Activated CD4-positive, alpha-beta T cell treated with anti-CD3 and anti-CD28 coated beads, Interleukin-2, Interleukin-6, amounts not matched to agents 100 ng/mL and 50 ng/mL, durations not matched to agents 16 hours and 8 hours (primary cell): ENCODE data around the gene FHOD3.

Experiments
- DNase-seq: peaks from one replicate; pipeline ENCODE4 v3.0.0-alpha.2; 2020

The FHOD3 gene

GRCh38 chr18:36643061-36643460 lies 345.5 kb downstream of the FHOD3 start:
- DNase-seq = no peak

- DNase-seq = no peak
Observed at GRCh38 chr18:36648803-36649202, 351.3 kb downstream of the FHOD3 start.

DNA sequence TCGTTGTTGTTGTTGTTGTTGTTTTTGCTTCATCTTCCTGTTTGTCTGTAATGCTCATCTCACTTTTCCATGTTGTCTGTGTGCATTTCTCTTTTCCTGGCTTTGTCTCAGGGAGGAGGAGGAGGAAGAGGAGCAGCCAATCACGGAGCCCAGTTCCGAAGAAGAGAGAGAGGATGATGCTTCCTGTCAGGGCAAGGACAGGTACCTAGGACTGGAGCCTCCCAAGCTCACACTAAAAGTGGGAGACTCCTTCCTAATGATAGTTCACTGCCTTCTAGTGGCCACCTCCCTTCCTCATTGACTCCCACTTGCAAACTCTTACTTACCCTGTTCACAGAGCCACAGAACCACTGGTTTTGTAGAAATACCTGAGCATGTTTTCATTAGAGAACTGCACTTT lies 351.7 kb downstream of the FHOD3 start:
- no peak for DNase-seq

DNA sequence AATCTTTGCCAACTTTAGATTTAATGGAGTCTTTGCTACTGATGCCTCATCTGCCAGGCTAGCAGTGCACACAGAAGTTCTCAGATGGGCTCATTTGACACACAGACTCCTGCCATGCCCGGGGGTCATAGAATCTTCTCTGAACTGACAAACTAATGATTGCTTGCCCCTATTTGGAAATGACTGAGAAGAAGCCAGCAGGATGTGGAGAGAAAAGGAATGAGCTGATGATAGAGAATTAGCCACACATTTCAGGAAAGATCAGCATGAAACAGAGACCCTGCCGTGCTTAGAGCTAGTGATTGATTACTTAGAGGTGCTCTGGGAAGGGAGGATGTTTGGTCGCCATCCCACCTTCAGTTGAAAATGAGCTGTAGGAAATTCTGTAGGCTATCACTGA lies 352.8 kb downstream of the FHOD3 start:
- no peak for DNase-seq

DNA sequence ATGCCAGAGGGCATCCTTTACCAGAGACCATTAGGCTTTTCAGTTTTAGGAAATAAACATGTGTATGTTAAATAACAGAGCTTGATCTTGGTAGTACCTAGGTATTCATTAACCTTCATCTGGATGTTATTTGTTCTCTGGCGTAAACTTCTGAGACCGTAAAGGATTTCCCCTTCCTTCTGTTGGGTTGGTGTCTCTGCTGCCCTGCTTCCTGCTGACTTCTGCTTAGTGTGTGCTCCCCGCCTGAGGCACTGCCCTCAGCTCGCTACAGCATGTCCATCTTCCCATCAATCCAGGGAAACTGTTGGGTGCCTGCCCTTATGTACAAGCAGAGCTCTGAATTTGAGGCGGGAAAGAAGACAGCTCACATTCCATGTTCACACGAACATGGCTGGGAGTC lies 353.4 kb downstream of the FHOD3 start:
- DNase-seq = no peak

DNA sequence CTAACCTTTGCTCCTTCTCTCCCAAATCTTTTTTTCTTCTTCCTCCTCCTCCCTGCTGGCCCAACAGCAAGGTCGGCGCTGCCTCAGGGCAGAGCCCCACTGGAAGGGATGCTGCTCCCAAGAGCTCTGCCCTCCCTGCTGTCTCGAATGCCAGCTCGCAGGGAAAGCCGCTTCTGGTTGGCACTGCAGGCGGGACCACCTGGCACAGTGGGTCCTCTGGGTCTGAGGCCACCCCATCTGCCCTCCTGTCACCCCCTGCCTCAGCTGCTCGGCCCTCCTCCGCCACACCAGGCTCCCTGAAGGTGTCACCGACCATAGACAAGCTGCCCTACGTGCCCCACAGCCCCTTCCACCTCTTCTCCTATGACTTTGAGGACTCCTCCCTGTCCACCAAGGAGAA lies 355.0 kb downstream of the FHOD3 start:
- no peak for DNase-seq

GRCh38 chr18:36653141-36653869 lies 355.8 kb downstream of the FHOD3 start:
- no peak for DNase-seq

GRCh38 chr18:36653870-36654269 lies 356.4 kb downstream of the FHOD3 start:
- no peak for DNase-seq

- DNase-seq = no peak
Observed at GRCh38 chr18:36655074-36655473, 357.6 kb downstream of the FHOD3 start.

DNA sequence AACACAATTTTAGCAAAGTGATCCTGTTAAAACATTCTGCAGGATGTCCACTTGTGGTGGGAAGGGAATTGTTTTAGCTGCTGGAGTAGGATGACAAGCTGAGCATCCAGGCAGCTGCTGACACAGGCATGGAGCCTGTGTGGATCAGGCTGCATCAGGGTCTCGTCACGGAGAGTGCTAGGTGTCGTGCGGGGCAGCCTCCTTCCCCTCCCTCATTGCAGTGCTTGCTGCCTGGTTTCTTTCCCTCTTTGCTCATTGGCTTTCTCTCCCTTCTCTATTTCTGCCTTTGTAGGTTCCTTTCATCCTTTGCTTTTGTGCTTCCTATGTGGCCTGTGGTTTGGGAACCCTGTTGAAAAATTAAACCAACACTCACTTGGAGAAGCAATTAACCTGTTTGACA lies 358.4 kb downstream of the FHOD3 start:
- no peak for DNase-seq

GRCh38 chr18:36658611-36659010 lies 361.1 kb downstream of the FHOD3 start:
- no peak for DNase-seq

- DNase-seq = no peak
Observed at GRCh38 chr18:36660311-36660710, 362.8 kb downstream of the FHOD3 start.

GRCh38 chr18:36661999-36662398 lies 364.5 kb downstream of the FHOD3 start:
- DNase-seq = no peak

DNA sequence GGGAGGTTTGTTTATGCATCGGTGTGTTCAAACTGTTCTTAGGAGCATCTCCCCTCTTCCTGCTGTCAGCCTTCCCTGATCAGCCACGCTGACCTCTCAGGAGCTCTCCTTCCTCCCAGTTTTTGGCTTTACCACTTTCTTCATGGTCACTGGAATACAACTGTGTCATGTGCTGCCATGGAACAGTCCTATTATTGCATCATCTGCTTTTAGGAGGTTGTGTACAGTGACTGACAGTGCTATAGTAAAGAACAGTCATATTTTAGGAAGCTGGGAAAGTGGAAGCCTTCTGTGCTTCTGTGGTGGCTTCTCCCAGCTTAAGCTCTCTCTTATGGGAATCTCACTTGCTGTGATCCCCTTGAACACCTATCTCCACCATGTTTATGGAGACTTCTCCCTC lies 365.8 kb downstream of the FHOD3 start:
- no peak for DNase-seq

GRCh38 chr18:36665952-36666351 lies 368.4 kb downstream of the FHOD3 start:
- no peak for DNase-seq

DNA sequence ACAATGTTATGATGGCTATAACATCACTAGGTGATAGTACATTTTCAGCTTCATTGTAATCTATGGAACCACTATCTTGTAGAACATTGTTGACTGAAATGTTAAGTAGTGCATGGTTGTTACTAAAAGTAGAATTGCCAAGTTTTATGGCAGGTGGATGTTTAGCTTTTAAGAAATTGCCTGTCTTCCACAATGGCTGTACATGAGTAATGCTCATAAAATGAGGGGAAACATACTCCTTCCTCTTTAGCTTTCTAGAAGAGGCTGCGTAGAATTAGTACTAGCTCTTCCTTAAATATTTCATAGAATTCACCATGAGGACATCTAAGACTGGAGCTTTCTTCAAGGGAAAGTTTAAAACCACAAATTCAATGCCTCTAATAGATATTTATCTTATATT lies 370.3 kb downstream of the FHOD3 start:
- DNase-seq = no peak

- DNase-seq = no peak
Observed at GRCh38 chr18:36668349-36668748, 370.8 kb downstream of the FHOD3 start.

DNA sequence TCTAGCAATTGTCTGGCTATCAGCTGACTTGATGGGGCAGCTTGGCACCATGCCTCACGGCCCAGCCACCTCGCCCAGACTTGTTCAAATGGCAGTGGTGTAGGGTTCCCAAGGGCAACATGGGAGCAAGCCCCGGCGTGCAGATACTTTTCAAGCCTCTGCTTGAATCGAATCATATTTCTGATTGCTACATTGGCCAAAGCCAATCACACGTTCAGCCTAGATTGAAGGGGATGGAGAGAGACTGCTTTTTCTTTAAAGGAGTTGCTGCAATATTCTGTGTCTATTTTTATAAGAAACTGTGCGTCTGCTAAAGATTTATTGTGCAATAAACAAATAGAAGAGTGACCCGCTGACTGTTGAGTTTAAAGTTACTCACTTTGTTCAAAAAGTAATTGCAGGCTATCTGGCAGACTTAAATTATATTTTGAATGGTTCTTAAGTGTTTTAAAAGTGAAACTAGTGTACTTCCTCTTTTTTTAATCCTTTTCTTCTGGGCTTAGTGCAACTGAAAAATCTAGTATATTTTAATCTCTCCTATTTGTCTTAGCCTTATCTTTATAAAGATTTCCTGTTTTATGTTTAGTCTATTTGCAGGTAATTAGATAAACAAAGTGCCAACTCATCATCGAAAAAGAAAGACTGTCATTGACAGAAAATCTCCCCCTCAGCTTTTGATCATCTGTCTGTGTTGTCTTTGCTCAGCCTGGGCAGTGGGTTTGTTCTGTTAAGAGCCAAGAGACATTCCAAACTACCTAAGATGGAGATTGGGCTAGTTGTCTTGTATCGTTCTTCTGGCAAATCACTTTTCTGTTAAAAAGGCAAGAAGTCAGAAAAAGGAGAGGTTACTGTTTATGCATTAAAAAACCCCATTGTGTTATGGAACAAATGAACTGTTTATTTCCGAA lies 375.2 kb downstream of the FHOD3 start:
- no peak for DNase-seq

DNA sequence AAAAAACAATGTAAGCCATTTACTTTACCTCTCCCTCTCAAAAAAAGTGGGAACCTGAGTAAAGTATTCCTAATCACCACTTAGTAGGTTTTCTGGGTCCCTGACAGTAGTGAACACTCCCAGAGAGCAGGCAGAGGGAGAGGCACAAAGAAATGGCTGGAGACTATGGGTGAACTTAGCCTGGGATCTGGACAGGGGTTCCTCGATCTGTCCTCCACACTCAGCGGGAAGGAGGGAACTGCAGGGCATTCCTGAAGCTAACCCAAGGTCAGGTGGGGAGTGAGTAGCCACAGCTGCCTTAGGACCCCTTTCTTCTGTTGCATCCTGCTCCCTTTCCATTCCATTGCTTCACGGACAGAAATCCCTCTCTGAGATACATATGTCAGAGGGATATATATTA lies 375.9 kb downstream of the FHOD3 start:
- no peak for DNase-seq

GRCh38 chr18:36675076-36675475 lies 377.6 kb downstream of the FHOD3 start:
- no peak for DNase-seq

DNA sequence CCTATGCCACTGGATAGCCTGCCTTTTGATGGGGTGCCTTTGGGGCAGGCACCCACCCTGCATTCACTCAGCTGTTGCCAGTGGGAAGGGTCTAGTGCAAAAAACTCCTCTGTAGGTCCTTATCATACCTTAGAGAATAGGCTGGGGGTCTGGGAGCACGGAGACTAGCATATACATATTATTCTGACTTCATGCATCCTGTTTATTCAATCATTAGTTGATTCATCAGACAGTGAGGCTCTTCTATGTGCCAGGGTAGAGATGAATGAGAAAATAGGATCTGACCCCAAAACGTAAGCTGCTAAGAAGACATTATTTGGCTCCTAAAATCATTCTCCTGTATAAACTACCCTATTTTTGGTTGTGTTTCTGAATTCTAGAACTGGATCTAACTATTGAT lies 378.0 kb downstream of the FHOD3 start:
- DNase-seq = no peak

DNA sequence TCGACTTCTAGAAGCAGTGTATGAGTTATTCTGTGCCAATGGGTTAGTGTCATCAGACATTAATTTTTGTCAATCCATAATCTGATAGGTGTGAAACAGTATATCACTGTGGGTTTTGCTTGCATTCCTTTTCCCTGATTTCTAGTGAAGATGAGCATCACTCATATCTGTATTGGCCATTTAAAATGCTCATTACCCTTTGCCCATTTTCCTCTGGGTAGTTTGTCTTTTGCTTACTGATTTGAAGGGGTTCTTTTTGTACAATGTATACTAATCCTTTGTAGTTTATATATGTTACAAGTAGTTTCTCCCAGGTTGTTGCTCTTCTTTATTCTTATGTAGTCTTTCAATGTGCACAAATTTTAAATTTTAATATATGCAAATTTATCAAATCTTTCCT lies 379.1 kb downstream of the FHOD3 start:
- no peak for DNase-seq

- DNase-seq = no peak
Observed at GRCh38 chr18:36680042-36680441, 382.5 kb downstream of the FHOD3 start.

DNA sequence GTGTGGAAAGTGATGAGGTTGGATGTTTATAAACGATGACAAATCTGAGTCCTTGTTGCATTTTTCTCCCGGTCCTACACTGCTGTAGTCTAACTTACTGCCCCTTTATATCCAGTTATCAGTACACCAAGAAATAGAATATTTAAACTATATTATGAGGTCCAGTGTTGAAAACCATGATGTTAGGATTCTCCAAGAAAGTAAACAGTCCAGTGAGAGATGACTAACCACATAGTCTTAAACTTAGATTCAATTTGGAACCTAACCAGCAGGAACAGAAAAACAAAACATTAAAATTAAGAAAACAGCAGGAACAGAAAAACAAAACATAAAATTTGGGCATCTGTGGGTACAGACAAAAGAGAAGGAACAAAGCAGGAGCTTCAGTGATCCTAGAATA lies 388.1 kb downstream of the FHOD3 start:
- no peak for DNase-seq
